ENCODE data around the gene PAQR4. TPM values are rescaled to one million over a fixed set of nuclear protein-coding genes. Genes with fewer than 3 reads are reported as not detected.
A peak's percentile ranks its signal among the peaks of the same experiment; 100 is the strongest.

The PAQR4 gene
- total and polyA plus RNA-seq, 9 donors = 4.3 to 14.4 (median 9.1) TPM

- H3K36me3 ChIP-seq (ENCODE audit: control insufficient read depth, insufficient read depth, low read length) = no peaks in the 10 kb centered on the region
- DNase-seq = no peak
- 41% methylated on average over 10 of the region's 12 CpGs for WGBS (ENCODE audit: insufficient coverage)
- no peak overlapping the region for H3K4me3 ChIP-seq (ENCODE audit: low read length)
- peaks cover 96% of the 10 kb centered on the region for H3K27me3 ChIP-seq (ENCODE audit: control insufficient read depth, insufficient read depth, low read length)
- no peaks in the 10 kb centered on the region for H3K9me3 ChIP-seq (replicated peaks; ENCODE audit: control insufficient read depth, low read depth, low read length)
- no peak overlapping the region for H3K27ac ChIP-seq (ENCODE audit: low read length)
- H3K4me1 ChIP-seq (ENCODE audit: control insufficient read depth, insufficient read depth, low read length) = peaks cover 26% of the 10 kb centered on the region
These were observed 45.0 kb downstream of the PAQR4 start for GRCh38 chr16:3013998-3014690.

GRCh38 chr16:3014971-3015370, 45.8 kb downstream of the PAQR4 start:
- peaks cover 28% of the 10 kb centered on the region for H3K4me1 ChIP-seq (ENCODE audit: control insufficient read depth, insufficient read depth, low read length)
- DNase-seq = no peak
- peaks cover 94% of the 10 kb centered on the region for H3K27me3 ChIP-seq (ENCODE audit: control insufficient read depth, insufficient read depth, low read length)
- no peaks in the 10 kb centered on the region for H3K9me3 ChIP-seq (replicated peaks; ENCODE audit: control insufficient read depth, low read depth, low read length)
- H3K4me3 ChIP-seq (ENCODE audit: low read length) = no peak overlapping the region
- H3K36me3 ChIP-seq (ENCODE audit: control insufficient read depth, insufficient read depth, low read length) = no peaks in the 10 kb centered on the region
- H3K27ac ChIP-seq (ENCODE audit: low read length) = no peak overlapping the region
- 33% methylated on average over 1 of the region's 6 CpGs for WGBS (ENCODE audit: insufficient coverage)

- H3K27me3 ChIP-seq (ENCODE audit: control insufficient read depth, insufficient read depth, low read length) = peaks cover 84% of the 10 kb centered on the region
- 83% methylated on average over 9 of the region's 13 CpGs for WGBS (ENCODE audit: insufficient coverage)
- no peaks in the 10 kb centered on the region for H3K36me3 ChIP-seq (ENCODE audit: control insufficient read depth, insufficient read depth, low read length)
- no peak overlapping the region for H3K27ac ChIP-seq (ENCODE audit: low read length)
- H3K4me1 ChIP-seq (ENCODE audit: control insufficient read depth, insufficient read depth, low read length) = peaks cover 32% of the 10 kb centered on the region
- H3K9me3 ChIP-seq (replicated peaks; ENCODE audit: control insufficient read depth, low read depth, low read length) = no peaks in the 10 kb centered on the region
- no peak overlapping the region for H3K4me3 ChIP-seq (ENCODE audit: low read length)
- no peak for DNase-seq
These were observed 46.8 kb downstream of the PAQR4 start for GRCh38 chr16:3015865-3016521.

GRCh38 chr16:3017344-3017743, 48.2 kb downstream of the PAQR4 start:
- Histone ChIP-seq H3K4me1 (ENCODE audit: control insufficient read depth, insufficient read depth, low read length) (peaks cover 37% of the 10 kb centered on the region), H3K27ac (ENCODE audit: low read length) (no peak overlapping the region), H3K36me3 (ENCODE audit: control insufficient read depth, insufficient read depth, low read length) (peaks cover 3% of the 10 kb centered on the region), H3K4me3 (ENCODE audit: low read length) (no peak overlapping the region), H3K9me3 (replicated peaks; ENCODE audit: control insufficient read depth, low read depth, low read length) (no peaks in the 10 kb centered on the region), H3K27me3 (ENCODE audit: control insufficient read depth, insufficient read depth, low read length) (peaks cover 71% of the 10 kb centered on the region)
- no peak for DNase-seq
- 20% methylated on average over 17 of the region's 20 CpGs for WGBS (ENCODE audit: insufficient coverage)

GRCh38 chr16:3017794-3018506, 48.8 kb downstream of the PAQR4 start, which contains the start of gene CLDN6:
CLDN6 (minus strand) TSS chr16:3018183; CDS start chr16:3016021, 2,162 bp downstream.
- Histone ChIP-seq H3K36me3 (ENCODE audit: control insufficient read depth, insufficient read depth, low read length) (peaks cover 3% of the 10 kb centered on the region), H3K4me1 (ENCODE audit: control insufficient read depth, insufficient read depth, low read length) (peaks cover 41% of the 10 kb centered on the region), H3K4me3 (ENCODE audit: low read length) (no peak within 1 kb of the TSS), H3K27me3 (ENCODE audit: control insufficient read depth, insufficient read depth, low read length) (peaks cover 65% of the 10 kb centered on the region), H3K9me3 (replicated peaks; ENCODE audit: control insufficient read depth, low read depth, low read length) (no peaks in the 10 kb centered on the region), H3K27ac (ENCODE audit: low read length) (no peak within 1 kb of the TSS)
- DNase-seq = no peak
- WGBS (ENCODE audit: insufficient coverage) = 3% methylated on average over 34 of the region's 52 CpGs

GRCh38 chr16:3019594-3020246, 50.6 kb downstream of the PAQR4 start:
- Histone ChIP-seq H3K4me1 (ENCODE audit: control insufficient read depth, insufficient read depth, low read length) (peaks cover 52% of the 10 kb centered on the region), H3K27me3 (ENCODE audit: control insufficient read depth, insufficient read depth, low read length) (peaks cover 47% of the 10 kb centered on the region), H3K9me3 (replicated peaks; ENCODE audit: control insufficient read depth, low read depth, low read length) (no peaks in the 10 kb centered on the region), H3K4me3 (ENCODE audit: low read length) (peak overlapping the region; percentile 65), H3K27ac (ENCODE audit: low read length) (peak overlapping the region; percentile 29), H3K36me3 (ENCODE audit: control insufficient read depth, insufficient read depth, low read length) (peaks cover 3% of the 10 kb centered on the region)
- 26% methylated on average over 35 of the region's 40 CpGs for WGBS (ENCODE audit: insufficient coverage)
- no peak for DNase-seq

GRCh38 chr16:3020247-3020603, 51.1 kb downstream of the PAQR4 start, which contains the start of gene TNFRSF12A:
TNFRSF12A (plus strand) TSS chr16:3020368; CDS start chr16:3020398, 30 bp downstream.
- Histone ChIP-seq H3K9me3 (replicated peaks; ENCODE audit: control insufficient read depth, low read depth, low read length) (no peaks in the 10 kb centered on the region), H3K4me3 (ENCODE audit: low read length) (peak within 1 kb of the TSS; percentile 65), H3K27me3 (ENCODE audit: control insufficient read depth, insufficient read depth, low read length) (peaks cover 42% of the 10 kb centered on the region), H3K36me3 (ENCODE audit: control insufficient read depth, insufficient read depth, low read length) (peaks cover 4% of the 10 kb centered on the region), H3K27ac (ENCODE audit: low read length) (peak within 1 kb of the TSS; percentile 98), H3K4me1 (ENCODE audit: control insufficient read depth, insufficient read depth, low read length) (peaks cover 52% of the 10 kb centered on the region)
- peak; percentile 88 for DNase-seq
- WGBS (ENCODE audit: insufficient coverage) = under 1% methylated on average over 45 of the region's 49 CpGs

GRCh38 chr16:3020604-3021448, 51.7 kb downstream of the PAQR4 start:
- peaks cover 52% of the 10 kb centered on the region for H3K4me1 ChIP-seq (ENCODE audit: control insufficient read depth, insufficient read depth, low read length)
- no peaks in the 10 kb centered on the region for H3K9me3 ChIP-seq (replicated peaks; ENCODE audit: control insufficient read depth, low read depth, low read length)

GRCh38 chr16:3021449-3022207, 52.5 kb downstream of the PAQR4 start:
- Histone ChIP-seq H3K4me1 (ENCODE audit: control insufficient read depth, insufficient read depth, low read length) (peaks cover 52% of the 10 kb centered on the region), H3K27me3 (ENCODE audit: control insufficient read depth, insufficient read depth, low read length) (peaks cover 30% of the 10 kb centered on the region), H3K27ac (ENCODE audit: low read length) (peak overlapping the region; percentile 98), H3K4me3 (ENCODE audit: low read length) (peak overlapping the region; percentile 65), H3K9me3 (replicated peaks; ENCODE audit: control insufficient read depth, low read depth, low read length) (no peaks in the 10 kb centered on the region), H3K36me3 (ENCODE audit: control insufficient read depth, insufficient read depth, low read length) (peaks cover 18% of the 10 kb centered on the region)
- peak; percentile 88 for DNase-seq
- WGBS (ENCODE audit: insufficient coverage) = 3% methylated on average over 16 of the region's 25 CpGs

More at GRCh38 chr16:3020604-3021448, 51.7 kb downstream of the PAQR4 start:
- peaks cover 10% of the 10 kb centered on the region for H3K36me3 ChIP-seq (ENCODE audit: control insufficient read depth, insufficient read depth, low read length)
- peak overlapping the region; percentile 98 for H3K27ac ChIP-seq (ENCODE audit: low read length)
- peak overlapping the region; percentile 65 for H3K4me3 ChIP-seq (ENCODE audit: low read length)
- peak; percentile 76 for DNase-seq
- under 1% methylated on average over 40 of the region's 57 CpGs for WGBS (ENCODE audit: insufficient coverage)
- H3K27me3 ChIP-seq (ENCODE audit: control insufficient read depth, insufficient read depth, low read length) = peaks cover 36% of the 10 kb centered on the region
